WI38 (cell line): ENCODE measurements around the gene IL4I1.

Source experiments
- H3K4me3 ChIP-seq: 2 replicates; pipeline ENCODE4 v1.5.1; 2011; ENCODE audit warnings: low read depth, mild to moderate bottlenecking, control low read depth, low read length
- CTCF ChIP-seq: IDR thresholded peaks from 2 replicates; pipeline ENCODE4 v1.5.1; 2012; ENCODE audit warnings: low read depth, mild to moderate bottlenecking, control low read depth, low read length

IL4I1 gene

GRCh38 chr19:49862391-49863253 lies 34.1 kb downstream of the IL4I1 start:
- no peak overlapping the region for H3K4me3 ChIP-seq
- TF ChIP-seq CTCF = no peak

GRCh38 chr19:49861541-49862378 lies 34.9 kb downstream of the IL4I1 start:
- no peak for TF ChIP-seq CTCF
- H3K4me3 ChIP-seq = no peak overlapping the region

GRCh38 chr19:49861107-49861506 lies 35.6 kb downstream of the IL4I1 start:
- TF ChIP-seq CTCF = no peak
- no peak overlapping the region for H3K4me3 ChIP-seq

DNA sequence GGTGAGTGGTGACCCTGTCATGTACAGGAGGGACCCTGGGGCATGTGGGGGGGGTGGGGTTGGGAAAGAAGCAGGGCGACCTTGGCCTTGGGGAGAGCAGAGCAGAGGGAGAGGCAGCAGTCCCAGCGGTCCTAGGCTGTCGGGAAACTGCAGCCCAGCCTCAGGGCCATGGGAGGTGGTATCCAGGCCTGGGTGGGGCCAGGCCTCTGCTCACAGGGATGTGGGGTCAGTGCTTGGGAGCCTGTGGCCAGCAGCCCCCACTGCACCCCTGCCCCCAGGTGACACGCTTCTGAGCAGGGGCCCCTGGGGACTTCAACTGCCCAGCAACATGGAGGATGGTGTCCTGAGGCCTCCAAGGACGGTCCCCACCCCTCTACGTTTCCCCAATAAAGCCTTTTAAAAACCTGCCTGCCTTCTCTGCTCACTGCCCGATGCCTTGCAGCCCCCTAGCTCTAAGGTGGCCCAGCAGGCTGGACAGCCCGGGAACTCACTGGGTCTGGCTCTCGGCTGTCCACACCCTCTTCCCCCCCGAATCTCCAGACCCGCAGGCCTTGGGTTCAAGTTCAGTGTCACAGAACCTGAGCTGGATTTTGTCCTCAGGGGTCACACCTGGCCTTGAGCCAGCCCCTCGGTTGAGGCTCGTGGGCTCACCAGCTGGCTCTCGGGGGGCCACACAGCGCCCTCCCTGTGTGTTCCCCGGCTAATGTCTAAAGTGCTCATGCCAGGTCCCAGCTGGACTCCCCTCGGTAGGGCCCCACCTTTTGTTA lies 36.2 kb downstream of the IL4I1 start:
- no peak overlapping the region for H3K4me3 ChIP-seq
- TF ChIP-seq CTCF = no peak

DNA sequence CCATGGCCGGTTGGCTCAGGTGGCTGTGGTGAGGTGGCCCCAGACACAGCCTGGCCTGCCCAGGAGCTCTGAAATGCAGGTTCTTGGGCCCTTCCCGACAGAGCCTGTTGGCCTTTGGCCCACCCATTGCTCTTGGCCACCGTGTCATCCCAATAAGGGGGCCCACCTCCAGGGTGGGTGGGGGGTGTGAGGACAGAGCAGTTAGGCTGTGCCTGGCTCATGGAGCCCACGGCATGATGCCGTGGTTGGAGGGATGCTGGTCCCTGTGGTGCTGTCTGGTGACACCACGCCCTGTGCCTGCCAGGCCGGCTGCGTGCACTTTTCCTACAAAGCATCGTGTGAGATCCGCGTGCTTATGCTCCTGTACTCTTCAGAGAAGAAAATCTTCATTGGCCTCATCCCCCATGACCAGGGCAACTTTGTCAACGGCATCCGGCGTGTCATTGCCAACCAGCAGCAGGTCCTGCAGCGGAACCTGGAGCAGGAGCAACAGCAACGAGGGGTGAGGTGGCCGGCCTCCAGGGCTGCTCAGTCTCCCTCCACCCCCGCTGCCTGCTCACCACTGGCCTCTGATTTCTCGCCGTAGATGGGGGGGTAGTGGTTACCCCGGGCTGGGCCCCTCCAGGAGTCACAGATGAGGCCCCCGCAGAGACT lies 36.9 kb downstream of the IL4I1 start:
- TF ChIP-seq CTCF = no peak

DNA sequence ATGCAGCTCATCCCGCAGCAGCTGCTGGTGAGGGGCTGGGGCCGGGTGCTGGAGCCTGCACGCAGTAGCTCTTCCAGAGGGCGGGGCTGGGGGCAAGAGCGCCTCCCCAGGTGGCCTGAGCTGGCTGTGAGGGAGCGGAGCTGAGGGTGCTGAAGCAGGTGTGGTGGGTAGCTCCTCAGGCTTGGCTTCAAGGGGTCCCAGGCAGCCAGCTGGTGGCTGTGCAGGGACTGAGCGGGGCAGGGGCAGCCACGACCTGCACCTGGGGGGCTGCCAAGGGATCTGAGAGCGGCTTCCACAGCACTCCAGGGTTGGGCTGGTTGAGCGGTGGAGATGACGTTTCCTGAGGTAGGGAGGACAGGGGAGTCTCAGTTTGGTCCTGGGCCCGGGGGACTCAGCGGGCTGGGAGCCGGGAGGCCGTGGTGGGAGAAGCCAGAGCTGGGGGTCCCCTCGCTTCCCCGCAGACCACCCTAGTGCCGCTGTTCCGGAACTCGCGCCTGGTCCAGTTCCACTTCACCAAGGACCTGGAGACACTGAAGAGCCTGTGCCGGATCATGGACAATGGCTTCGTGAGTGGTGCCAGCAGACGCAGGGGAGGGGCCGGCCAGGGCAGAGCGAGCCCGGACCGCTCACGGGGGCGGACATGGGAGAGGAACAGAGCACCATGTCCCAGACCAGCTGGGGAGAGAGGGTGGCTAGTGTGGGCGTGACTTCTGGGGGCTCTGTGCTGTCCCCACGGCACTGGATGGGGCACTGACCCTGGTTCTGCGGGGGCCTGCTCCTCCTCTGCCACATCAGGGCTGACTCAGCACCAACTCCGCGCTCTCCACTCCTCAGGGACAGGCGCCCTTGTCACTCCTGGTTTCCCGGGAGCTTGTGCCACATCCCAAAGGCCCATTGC lies 38.4 kb downstream of the IL4I1 start:
- no peak for TF ChIP-seq CTCF
- H3K4me3 ChIP-seq = no peak overlapping the region

More for the DNA sequence above, 36.9 kb downstream of the IL4I1 start:
- H3K4me3 ChIP-seq = no peak overlapping the region
